Measurements from ENCODE around the gene GALR1.

GALR1 gene, protein sequence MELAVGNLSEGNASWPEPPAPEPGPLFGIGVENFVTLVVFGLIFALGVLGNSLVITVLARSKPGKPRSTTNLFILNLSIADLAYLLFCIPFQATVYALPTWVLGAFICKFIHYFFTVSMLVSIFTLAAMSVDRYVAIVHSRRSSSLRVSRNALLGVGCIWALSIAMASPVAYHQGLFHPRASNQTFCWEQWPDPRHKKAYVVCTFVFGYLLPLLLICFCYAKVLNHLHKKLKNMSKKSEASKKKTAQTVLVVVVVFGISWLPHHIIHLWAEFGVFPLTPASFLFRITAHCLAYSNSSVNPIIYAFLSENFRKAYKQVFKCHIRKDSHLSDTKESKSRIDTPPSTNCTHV

GRCh38 chr18:77249569-77250500, at the start of gene GALR1:
GALR1 (plus strand) TSS chr18:77249848; CDS start chr18:77250549, 701 bp downstream.
- no peak within 1 kb of the TSS for H3K27ac Mint-ChIP-seq
- peaks cover 6% of the 10 kb centered on the region for H3K4me1 Mint-ChIP-seq
- ATAC-seq (ENCODE audit: low read depth) (no peak), DNase-seq (ENCODE audit: low spot score in 2 of 2) (no peak)
- H3K36me3 Mint-ChIP-seq, result no peaks in the 10 kb centered on the region
- H3K27me3 Mint-ChIP-seq, result peaks cover 29% of the 10 kb centered on the region
- peak within 1 kb of the TSS; percentile 28 for H3K4me3 Mint-ChIP-seq
- peaks cover 4% of the 10 kb centered on the region for H3K9me3 Mint-ChIP-seq

- H3K27ac Mint-ChIP-seq, result no peak overlapping the region
- H3K4me1 Mint-ChIP-seq, result peaks cover 3% of the 10 kb centered on the region
- ATAC-seq (ENCODE audit: low read depth), result no peak
- no peak overlapping the region for H3K4me3 Mint-ChIP-seq
- H3K27me3 Mint-ChIP-seq, result peaks cover 16% of the 10 kb centered on the region
- no peaks in the 10 kb centered on the region for H3K9me3 Mint-ChIP-seq
- no peak for DNase-seq (ENCODE audit: low spot score in 2 of 2)
- peaks cover 4% of the 10 kb centered on the region for H3K36me3 Mint-ChIP-seq
These were observed 48.1 kb upstream of the GALR1 start for GRCh38 chr18:77201506-77201905.

- H3K4me3 Mint-ChIP-seq, result no peak overlapping the region
- no peak for DNase-seq (ENCODE audit: low spot score in 2 of 2)
- H3K27me3 Mint-ChIP-seq, result peaks cover 16% of the 10 kb centered on the region
- H3K4me1 Mint-ChIP-seq, result peaks cover 3% of the 10 kb centered on the region
- peaks cover 4% of the 10 kb centered on the region for H3K36me3 Mint-ChIP-seq
- no peak for ATAC-seq (ENCODE audit: low read depth)
- no peak overlapping the region for H3K27ac Mint-ChIP-seq
- no peaks in the 10 kb centered on the region for H3K9me3 Mint-ChIP-seq
These were observed 47.3 kb upstream of the GALR1 start for GRCh38 chr18:77202329-77202728.

- ATAC-seq (ENCODE audit: low read depth), result no peak
- peaks cover 16% of the 10 kb centered on the region for H3K27me3 Mint-ChIP-seq
- H3K4me3 Mint-ChIP-seq, result no peak overlapping the region
- no peak for DNase-seq (ENCODE audit: low spot score in 2 of 2)
- H3K4me1 Mint-ChIP-seq, result peaks cover 7% of the 10 kb centered on the region
- H3K9me3 Mint-ChIP-seq, result no peaks in the 10 kb centered on the region
- H3K27ac Mint-ChIP-seq, result no peak overlapping the region
- H3K36me3 Mint-ChIP-seq, result peaks cover 4% of the 10 kb centered on the region
These were observed 46.6 kb upstream of the GALR1 start for GRCh38 chr18:77203071-77203470.

GRCh38 chr18:77203851-77204250, 45.8 kb upstream of the GALR1 start:
- ATAC-seq (ENCODE audit: low read depth), result no peak
- no peak overlapping the region for H3K4me3 Mint-ChIP-seq
- no peak for DNase-seq (ENCODE audit: low spot score in 2 of 2)
- H3K9me3 Mint-ChIP-seq, result no peaks in the 10 kb centered on the region
- H3K27me3 Mint-ChIP-seq, result peaks cover 16% of the 10 kb centered on the region
- H3K4me1 Mint-ChIP-seq, result peaks cover 13% of the 10 kb centered on the region
- H3K27ac Mint-ChIP-seq, result no peak overlapping the region
- peaks cover 4% of the 10 kb centered on the region for H3K36me3 Mint-ChIP-seq

- DNase-seq (ENCODE audit: low spot score in 2 of 2), result no peak
- Mint-ChIP-seq H3K27me3 (peaks cover 9% of the 10 kb centered on the region), H3K27ac (no peak overlapping the region), H3K9me3 (no peaks in the 10 kb centered on the region), H3K4me3 (no peak overlapping the region), H3K4me1 (peaks cover 18% of the 10 kb centered on the region), H3K36me3 (peaks cover 4% of the 10 kb centered on the region)
- ATAC-seq (ENCODE audit: low read depth), result no peak
These were observed 43.9 kb upstream of the GALR1 start for GRCh38 chr18:77205769-77206168.

DNA sequence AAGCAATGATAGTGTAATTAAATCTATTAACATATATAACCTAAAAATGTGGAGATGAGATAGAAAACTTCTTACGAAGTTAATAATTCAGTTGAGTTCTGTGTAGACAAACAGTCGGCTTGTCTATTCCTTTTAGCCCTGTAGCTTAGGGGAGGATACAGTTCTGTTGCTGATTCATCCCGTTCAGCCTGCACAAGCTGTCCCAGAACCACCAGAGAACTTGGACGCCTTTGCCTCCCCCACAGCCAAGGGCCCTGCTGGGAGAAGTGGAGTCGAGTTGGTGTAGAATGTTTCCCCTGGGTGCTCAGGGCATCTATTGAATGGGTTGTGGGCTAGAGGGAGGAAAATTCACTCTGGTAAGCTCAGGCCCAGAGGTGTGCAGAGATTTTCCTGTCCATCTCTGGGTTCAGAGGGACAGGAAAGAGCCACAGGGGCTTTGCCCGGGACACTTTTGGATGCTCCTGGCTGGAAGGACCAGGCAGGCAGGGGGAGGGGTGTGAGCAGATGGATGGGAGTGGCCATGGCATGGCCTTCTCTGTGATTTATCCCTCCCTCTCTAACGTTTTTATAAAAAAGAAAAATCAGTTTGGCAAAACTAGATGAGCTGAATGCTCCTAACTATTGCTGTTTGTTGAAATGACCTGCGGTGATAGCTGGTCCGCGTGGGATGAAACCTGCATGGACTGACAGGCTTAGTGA, 42.8 kb upstream of the GALR1 start:
- H3K36me3 Mint-ChIP-seq, result peaks cover 4% of the 10 kb centered on the region
- H3K27ac Mint-ChIP-seq, result no peak overlapping the region
- no peaks in the 10 kb centered on the region for H3K9me3 Mint-ChIP-seq
- peaks cover 18% of the 10 kb centered on the region for H3K4me1 Mint-ChIP-seq
- DNase-seq (ENCODE audit: low spot score in 2 of 2) (no peak), ATAC-seq (ENCODE audit: low read depth) (no peak)
- H3K4me3 Mint-ChIP-seq, result no peak overlapping the region
- H3K27me3 Mint-ChIP-seq, result peaks cover 9% of the 10 kb centered on the region

- peaks cover 7% of the 10 kb centered on the region for H3K27me3 Mint-ChIP-seq
- no peaks in the 10 kb centered on the region for H3K9me3 Mint-ChIP-seq
- DNase-seq (ENCODE audit: low spot score in 2 of 2), result peak in 1 of 2 donors; percentile 31
- ATAC-seq (ENCODE audit: low read depth), result peak; percentile 89
- H3K4me1 Mint-ChIP-seq, result peaks cover 18% of the 10 kb centered on the region
- peaks cover 4% of the 10 kb centered on the region for H3K36me3 Mint-ChIP-seq
- peak overlapping the region; percentile 54 for H3K4me3 Mint-ChIP-seq
- peak overlapping the region; percentile 24 for H3K27ac Mint-ChIP-seq
These were observed 42.1 kb upstream of the GALR1 start for GRCh38 chr18:77207540-77207939.

- peaks cover 18% of the 10 kb centered on the region for H3K4me1 Mint-ChIP-seq
- DNase-seq (ENCODE audit: low spot score in 2 of 2) (peak in 1 of 2 donors; percentile 22), ATAC-seq (ENCODE audit: low read depth) (peak; percentile 78)
- H3K4me3 Mint-ChIP-seq, result peak overlapping the region; percentile 90
- H3K36me3 Mint-ChIP-seq, result peaks cover 4% of the 10 kb centered on the region
- H3K27me3 Mint-ChIP-seq, result peaks cover 5% of the 10 kb centered on the region
- peak overlapping the region; percentile 91 for H3K27ac Mint-ChIP-seq
- H3K9me3 Mint-ChIP-seq, result no peaks in the 10 kb centered on the region
These were observed 40.7 kb upstream of the GALR1 start for GRCh38 chr18:77208964-77209363.

DNA sequence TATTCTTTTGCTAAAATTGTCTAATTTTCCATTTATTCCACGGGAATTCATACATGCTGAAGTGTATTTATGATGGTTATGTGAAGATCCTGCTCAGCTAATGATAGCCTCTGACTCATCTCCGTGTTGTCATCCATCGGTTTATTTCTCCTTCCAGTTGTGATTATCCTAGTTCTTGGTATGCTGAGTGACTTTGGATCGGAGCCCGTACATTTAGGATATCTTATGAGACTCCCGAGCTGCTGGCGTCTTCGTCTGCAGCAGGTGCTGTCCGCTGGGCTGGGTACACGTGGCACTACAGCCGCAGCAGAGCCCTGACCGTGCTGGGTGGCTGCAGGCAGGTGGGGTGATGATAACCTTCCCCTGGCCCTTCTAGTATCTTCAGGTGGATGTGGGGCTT, 40.1 kb upstream of the GALR1 start:
- H3K27me3 Mint-ChIP-seq, result peaks cover 5% of the 10 kb centered on the region
- H3K9me3 Mint-ChIP-seq, result no peaks in the 10 kb centered on the region
- ATAC-seq (ENCODE audit: low read depth) (no peak), DNase-seq (ENCODE audit: low spot score in 2 of 2) (no peak)
- H3K4me3 Mint-ChIP-seq, result peak overlapping the region; percentile 90
- H3K27ac Mint-ChIP-seq, result peak overlapping the region; percentile 91
- H3K4me1 Mint-ChIP-seq, result peaks cover 18% of the 10 kb centered on the region
- H3K36me3 Mint-ChIP-seq, result peaks cover 4% of the 10 kb centered on the region

DNA sequence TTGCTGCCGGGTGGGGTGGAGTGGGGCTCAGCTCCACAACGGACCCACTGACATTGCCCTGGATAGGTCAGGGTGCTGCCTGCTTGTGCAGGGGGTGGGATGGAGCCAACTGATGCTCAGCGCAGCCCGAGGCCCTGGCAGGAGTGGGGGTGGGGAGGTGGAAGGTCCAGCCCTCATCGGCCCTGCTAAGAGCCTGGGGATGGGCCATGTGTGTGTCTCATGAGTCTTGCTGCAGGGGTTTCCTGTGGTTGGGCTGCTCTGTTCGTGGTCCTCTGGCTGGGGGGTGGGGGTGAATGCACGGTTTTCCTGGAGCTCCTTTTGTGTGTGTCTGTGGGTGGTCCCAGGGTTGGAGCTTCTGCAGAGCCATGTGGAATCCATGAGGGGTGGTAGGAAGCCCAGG, 39.4 kb upstream of the GALR1 start:
- H3K4me3 Mint-ChIP-seq, result no peak overlapping the region
- ATAC-seq (ENCODE audit: low read depth) (no peak), DNase-seq (ENCODE audit: low spot score in 2 of 2) (no peak)
- H3K9me3 Mint-ChIP-seq, result no peaks in the 10 kb centered on the region
- peaks cover under 1% of the 10 kb centered on the region for H3K27me3 Mint-ChIP-seq
- H3K4me1 Mint-ChIP-seq, result peaks cover 15% of the 10 kb centered on the region
- no peaks in the 10 kb centered on the region for H3K36me3 Mint-ChIP-seq
- no peak overlapping the region for H3K27ac Mint-ChIP-seq

DNA sequence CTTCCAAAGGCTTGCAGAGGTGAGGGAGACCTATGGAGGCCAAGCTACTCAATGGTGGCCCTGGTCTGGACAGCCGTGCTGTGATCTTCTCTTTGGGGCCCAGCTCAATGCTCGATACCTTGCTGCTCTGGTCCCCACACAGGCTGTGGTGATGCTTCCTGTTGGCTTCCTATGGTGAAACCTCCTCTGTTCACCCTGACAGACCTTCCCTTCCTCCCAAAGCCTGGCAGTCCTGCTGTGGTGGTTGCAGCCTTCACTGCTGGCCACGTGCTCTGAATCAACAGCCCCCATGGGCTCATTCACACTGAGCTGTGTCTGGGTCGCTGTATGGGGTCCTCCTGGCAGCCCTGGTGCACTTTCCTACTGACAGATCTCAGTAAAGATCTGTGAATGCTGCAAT, 31.0 kb upstream of the GALR1 start:
- DNase-seq (ENCODE audit: low spot score in 2 of 2), result no peak
- H3K9me3 Mint-ChIP-seq, result peaks cover 2% of the 10 kb centered on the region
- H3K36me3 Mint-ChIP-seq, result peaks cover 2% of the 10 kb centered on the region
- no peak for ATAC-seq (ENCODE audit: low read depth)
- no peak overlapping the region for H3K4me3 Mint-ChIP-seq
- no peak overlapping the region for H3K27ac Mint-ChIP-seq
- no peaks in the 10 kb centered on the region for H3K4me1 Mint-ChIP-seq
- H3K27me3 Mint-ChIP-seq, result peaks cover 8% of the 10 kb centered on the region

GRCh38 chr18:77220726-77221125, 28.9 kb upstream of the GALR1 start:
- Mint-ChIP-seq H3K36me3 (peaks cover 2% of the 10 kb centered on the region), H3K27ac (no peak overlapping the region), H3K4me3 (no peak overlapping the region), H3K27me3 (peaks cover 8% of the 10 kb centered on the region), H3K9me3 (peaks cover 2% of the 10 kb centered on the region), H3K4me1 (no peaks in the 10 kb centered on the region)
- ATAC-seq (ENCODE audit: low read depth) (no peak), DNase-seq (ENCODE audit: low spot score in 2 of 2) (no peak)

GRCh38 chr18:77222464-77222863, 27.2 kb upstream of the GALR1 start:
- H3K27me3 Mint-ChIP-seq, result peaks cover 6% of the 10 kb centered on the region
- ATAC-seq (ENCODE audit: low read depth), result no peak
- H3K9me3 Mint-ChIP-seq, result peaks cover 2% of the 10 kb centered on the region
- H3K36me3 Mint-ChIP-seq, result no peaks in the 10 kb centered on the region
- H3K27ac Mint-ChIP-seq, result no peak overlapping the region
- H3K4me1 Mint-ChIP-seq, result no peaks in the 10 kb centered on the region
- H3K4me3 Mint-ChIP-seq, result no peak overlapping the region
- DNase-seq (ENCODE audit: low spot score in 2 of 2), result no peak
